Thyroid gland (tissue), 4 donors: ENCODE data around the gene ANKRD52.

Experiments used
- CTCF ChIP-seq, 6 experiments: fragments of 200-600 bp in 3 of 6; fragments of 450-650 bp in 3 of 6; sonication (generic) in 3 of 6; IDR thresholded peaks; one replicate each; pipeline ENCODE4 v1.5.1; 2016 to 2019; ENCODE audit warnings: antibody characterized with exemption in 6 of 6, mild to moderate bottlenecking in 2 of 6, inconsistent platforms in 1 of 6, moderate library complexity in 1 of 6
- POLR2A ChIP-seq, 2 donors: fragments of 450-650 bp; IDR thresholded peaks; one replicate each; pipeline ENCODE4 v1.6.1; 2017; ENCODE audit warnings: antibody characterized with exemption in 2 of 2, mild to moderate bottlenecking in 2 of 2, moderate library complexity in 1 of 2

GRCh38 chr12:56219840-56220239, 38.3 kb downstream of the ANKRD52 start:
- no peak for TF ChIP-seq POLR2A (IDR thresholded peaks at IDR 0.05)
- no peak for TF ChIP-seq CTCF (IDR thresholded peaks at IDR 0.05)
